GM15510 (cell line): ENCODE measurements around the gene EMID1.

Source experiments
- POLR2A ChIP-seq: IDR thresholded peaks from 3 replicates; pipeline ENCODE4 v1.6.1; 2011; ENCODE audit warnings: borderline replicate concordance; ENCODE audit not compliant: insufficient read length; ENCODE audit errors: extremely low read depth

The EMID1 gene

GRCh38 chr22:29299136-29299900, 93.6 kb downstream of the EMID1 start:
- TF ChIP-seq POLR2A: no peak

- no peak for TF ChIP-seq POLR2A
These were observed 94.7 kb downstream of the EMID1 start for GRCh38 chr22:29300467-29300806.

- no peak for TF ChIP-seq POLR2A
These were observed 95.3 kb downstream of the EMID1 start for GRCh38 chr22:29300807-29301601.

- TF ChIP-seq POLR2A: no peak
These were observed 96.2 kb downstream of the EMID1 start for GRCh38 chr22:29301716-29302401.

GRCh38 chr22:29302402-29302680, 96.6 kb downstream of the EMID1 start:
- no peak for TF ChIP-seq POLR2A

- TF ChIP-seq POLR2A: no peak
These were observed 97.2 kb downstream of the EMID1 start for GRCh38 chr22:29302681-29303465.

- TF ChIP-seq POLR2A: no peak
These were observed 100.1 kb downstream of the EMID1 start for GRCh38 chr22:29305836-29306174.

GRCh38 chr22:29306175-29306834, 100.6 kb downstream of the EMID1 start, which contains the start of gene GAS2L1:
TSS of gene GAS2L1 (plus strand) at chr22:29306650. CDS start at chr22:29308106, 1,456 bp downstream.
- TF ChIP-seq POLR2A: no peak

GRCh38 chr22:29306835-29307595, 101.3 kb downstream of the EMID1 start:
- TF ChIP-seq POLR2A: no peak

- TF ChIP-seq POLR2A: no peak
These were observed 102.0 kb downstream of the EMID1 start for GRCh38 chr22:29307596-29308147.

- TF ChIP-seq POLR2A: no peak
These were observed 102.6 kb downstream of the EMID1 start for GRCh38 chr22:29308148-29308790.

- TF ChIP-seq POLR2A: no peak
These were observed 103.1 kb downstream of the EMID1 start for GRCh38 chr22:29308791-29309262.
